Epidermal melanocyte (primary cell): ENCODE results near the gene PACRG.
A peak's percentile ranks its signal among the peaks of the same experiment; 100 is the strongest.

ENCODE experiments used
- DNase-seq: peaks from one replicate; pipeline ENCODE4 v3.0.0; 2011; ENCODE audit warnings: low spot score; ENCODE audit not compliant: insufficient read length

Gene PACRG

GRCh38 chr6:163348789-163349680 lies 621.3 kb downstream of the PACRG start:
- no peak for DNase-seq

DNA sequence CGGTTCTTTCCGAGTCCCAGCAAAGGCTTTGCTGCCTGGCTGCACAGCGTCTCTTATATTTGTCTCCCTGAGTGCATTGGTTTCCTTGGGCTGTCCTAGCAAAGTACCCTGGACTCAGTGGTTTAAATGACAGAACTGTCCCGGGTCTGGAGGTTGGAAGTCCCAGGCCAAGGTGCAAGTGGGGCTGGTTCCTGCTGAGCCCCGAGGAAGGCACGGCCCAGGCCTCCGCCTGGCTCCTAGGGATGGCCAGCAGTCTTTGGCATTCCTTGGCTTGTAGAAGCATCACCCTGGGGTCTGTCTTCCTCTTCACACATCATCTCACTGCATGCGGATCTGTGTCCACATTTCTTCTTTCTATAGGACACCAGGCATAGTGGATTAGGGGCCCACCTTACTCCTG lies 621.9 kb downstream of the PACRG start:
- DNase-seq: no peak

DNA sequence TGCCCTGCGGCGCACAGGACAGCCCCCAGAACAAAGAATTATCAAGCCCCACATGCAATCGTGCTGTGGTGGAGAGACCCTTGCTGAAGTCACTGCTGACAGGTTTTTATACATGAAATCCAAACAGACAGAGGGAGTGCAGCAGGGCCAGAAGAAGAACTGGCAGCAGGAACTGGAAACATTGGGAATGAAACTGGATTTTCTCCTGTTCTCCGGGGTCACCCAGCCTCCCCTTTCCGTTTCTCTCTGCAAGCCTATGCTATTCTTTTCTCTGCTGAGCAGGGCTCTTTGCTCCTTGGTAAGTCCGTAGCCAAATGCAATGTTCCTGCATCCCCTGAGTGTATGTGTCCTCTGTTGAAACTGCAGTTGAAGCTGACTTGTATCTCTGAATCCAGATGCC lies 623.2 kb downstream of the PACRG start:
- no peak for DNase-seq

GRCh38 chr6:163352011-163352685 lies 624.4 kb downstream of the PACRG start:
- no peak for DNase-seq

DNA sequence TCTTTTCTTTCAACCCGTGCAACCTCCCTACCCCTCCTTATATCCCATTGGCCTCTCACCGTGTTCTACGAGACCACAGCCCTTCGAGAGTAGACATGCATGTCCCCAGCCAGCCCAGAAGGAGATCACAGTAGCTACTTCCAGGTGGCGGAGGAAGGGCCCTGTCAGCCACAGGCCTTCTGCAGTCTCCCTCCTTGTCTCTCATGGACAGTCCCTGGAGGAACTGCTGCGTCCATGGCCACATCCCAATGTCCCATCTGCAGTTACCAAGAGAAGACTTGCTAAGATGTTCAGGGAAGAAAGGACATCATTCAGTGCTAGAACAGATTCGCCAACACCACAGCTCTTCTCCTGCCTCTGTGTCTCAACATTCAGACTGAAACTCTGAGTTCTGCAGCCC lies 625.2 kb downstream of the PACRG start:
- DNase-seq: no peak

DNA sequence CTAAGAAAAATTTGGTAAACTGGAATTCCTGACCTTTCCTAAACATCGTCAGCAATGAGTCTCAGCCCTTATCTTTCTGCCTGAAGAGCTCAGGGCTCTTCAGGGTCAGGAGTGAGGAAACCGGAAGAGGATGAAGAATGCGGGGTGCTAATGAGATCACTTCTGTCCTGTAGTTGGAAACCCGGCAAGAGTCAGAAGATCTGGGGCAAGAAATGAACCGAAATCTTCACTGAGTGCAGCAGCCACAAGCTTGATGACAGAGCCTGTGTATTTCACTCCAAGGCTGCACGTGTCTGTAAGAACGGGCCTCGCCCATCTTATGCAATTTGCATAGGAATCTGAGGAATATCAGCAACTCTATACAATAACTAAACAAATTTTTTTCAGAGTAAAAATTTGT lies 626.3 kb downstream of the PACRG start:
- no peak for DNase-seq

DNA sequence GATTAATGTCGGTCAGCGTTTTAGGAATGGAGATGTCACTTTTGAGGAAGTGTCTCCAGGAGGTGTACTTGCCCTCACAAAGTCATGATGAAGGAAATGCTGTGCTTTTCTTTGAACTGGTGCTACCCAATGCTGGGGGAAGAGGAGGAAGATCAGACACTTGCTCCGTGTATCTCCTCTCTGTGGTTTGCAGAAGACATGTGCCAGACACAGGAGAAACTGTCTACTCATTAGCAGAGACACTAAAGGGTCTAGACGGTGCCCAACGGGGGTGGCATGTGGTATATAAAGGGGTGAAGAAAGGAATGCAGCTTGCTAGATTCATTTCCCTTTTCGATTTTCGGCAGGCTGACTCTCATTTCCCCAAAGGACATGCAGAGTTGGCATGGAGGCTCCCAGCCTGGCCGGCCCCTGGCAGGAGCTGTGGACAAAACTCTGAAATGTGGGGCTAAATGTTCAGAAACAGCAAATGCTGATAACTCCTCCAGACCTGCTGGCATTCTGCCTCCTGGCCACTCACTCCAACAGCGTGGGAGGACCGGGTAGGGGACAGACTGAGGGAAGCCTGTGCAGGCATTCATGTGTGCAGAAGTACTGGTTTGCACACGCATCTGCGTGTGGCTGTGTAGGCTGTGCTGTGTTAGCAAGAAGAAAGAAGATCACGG lies 627.1 kb downstream of the PACRG start:
- no peak for DNase-seq

DNA sequence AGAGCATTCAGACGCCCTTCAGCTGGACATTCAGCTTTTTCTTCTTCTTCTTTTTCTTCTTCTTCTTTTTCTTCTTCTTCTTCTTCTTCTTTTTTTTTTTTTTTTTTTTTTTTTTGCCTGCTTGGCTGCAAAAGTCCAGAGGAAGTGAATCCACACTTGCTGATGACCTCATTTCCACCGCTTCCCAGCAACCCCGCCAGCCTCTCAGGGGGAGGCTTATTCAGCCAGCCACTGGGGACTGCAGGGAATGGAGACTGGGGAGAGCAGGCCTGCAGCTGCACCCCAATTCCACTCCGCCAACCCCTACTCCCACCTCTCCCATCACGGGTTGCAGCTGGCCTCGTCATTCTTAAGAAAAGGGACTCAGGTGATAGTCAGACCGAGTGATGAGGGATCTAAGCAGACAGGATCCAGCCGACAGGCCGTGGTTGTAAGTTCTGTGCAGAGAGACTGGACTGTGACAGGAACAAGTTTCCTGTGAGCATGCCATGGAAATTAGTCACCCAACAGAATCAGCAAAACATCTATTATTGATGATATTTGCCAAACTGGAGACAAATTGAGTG lies 627.7 kb downstream of the PACRG start:
- DNase-seq: no peak

DNA sequence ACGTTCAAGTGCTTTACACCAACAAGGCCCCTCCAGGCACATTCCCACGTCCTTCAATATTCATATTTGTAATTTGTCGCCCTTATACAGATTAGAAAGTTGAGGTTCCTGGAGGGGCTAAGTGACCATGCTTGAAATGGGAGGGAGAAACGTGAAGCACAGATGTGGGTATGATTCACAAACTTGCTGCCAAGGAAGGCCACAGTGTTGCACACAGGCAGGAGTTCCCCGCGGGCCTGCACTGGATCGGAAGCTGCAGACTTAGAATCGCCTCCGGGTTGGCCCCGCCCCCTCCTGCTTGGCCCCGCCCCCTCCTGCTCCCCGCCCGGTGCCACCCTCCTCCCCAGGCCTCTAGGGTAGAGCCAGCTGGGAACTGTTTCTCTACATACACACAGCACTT lies 628.5 kb downstream of the PACRG start:
- DNase-seq: peak; percentile 34

DNA sequence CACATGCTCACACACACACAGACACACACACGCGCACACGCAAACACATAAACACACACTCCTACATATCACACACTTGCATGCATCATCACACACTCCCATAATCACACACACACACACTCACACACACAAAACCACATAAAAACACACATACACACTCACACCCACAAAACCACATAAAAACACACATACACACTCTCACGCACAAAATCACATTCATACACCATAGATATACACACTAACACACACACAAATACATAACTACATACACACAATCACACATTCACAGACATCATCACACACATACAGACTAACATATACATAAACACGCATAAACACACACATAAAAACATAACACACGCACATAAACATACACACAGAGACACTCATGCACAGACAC lies 629.0 kb downstream of the PACRG start:
- DNase-seq: no peak

- DNase-seq: no peak
Observed at GRCh38 chr6:163364641-163365040, 636.9 kb downstream of the PACRG start.
